GM12864 (cell line): Measurements from ENCODE around the gene FAM227B.
"Not testable (repeated sequence)": the region's sequence is repeated elsewhere in the genome, so short reads cannot be mapped to it uniquely, and the experiment has no call there.

Experiments used
- DNase-seq: peaks from one replicate; pipeline ENCODE4 v3.0.0-alpha.2; 2011; ENCODE audit warnings: low read depth
- H3K4me3 ChIP-seq: 2 replicates; pipeline ENCODE4 v1.5.1; 2011; ENCODE audit warnings: mild to moderate bottlenecking, low read depth, low read length, control low read depth
- CTCF ChIP-seq: IDR thresholded peaks from 2 replicates; pipeline ENCODE4 v1.5.1; 2011; ENCODE audit warnings: low read depth, mild to moderate bottlenecking, moderate library complexity, low read length, control low read depth, inconsistent platforms; ENCODE audit errors: missing control alignments

FAM227B gene

GRCh38 chr15:49619226-49619625 is 1.4 kb downstream of the FAM227B start:
- no peak for TF ChIP-seq CTCF
- DNase-seq, result no peak
- no peak overlapping the region for H3K4me3 ChIP-seq

DNA sequence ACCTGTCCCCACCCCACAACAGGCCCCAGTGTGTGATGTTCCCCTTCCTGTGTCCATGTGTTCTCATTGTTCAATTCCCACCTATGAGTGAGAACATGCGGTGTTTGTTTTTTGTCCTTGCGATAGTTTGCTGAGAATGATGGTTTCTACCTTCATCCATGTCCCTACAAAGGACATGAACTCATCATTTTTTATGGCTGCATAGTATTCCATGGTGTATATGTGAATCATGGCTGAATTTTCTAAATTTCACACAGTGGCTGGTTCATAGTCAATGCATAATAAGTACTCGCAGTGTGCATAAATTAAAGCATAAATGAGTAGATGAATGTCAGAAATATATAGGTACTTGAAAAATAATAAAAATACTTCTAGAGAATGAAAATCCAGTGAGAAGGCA is 8.4 kb downstream of the FAM227B start:
- H3K4me3 ChIP-seq, DNase-seq: not testable (repeated sequence)

DNA sequence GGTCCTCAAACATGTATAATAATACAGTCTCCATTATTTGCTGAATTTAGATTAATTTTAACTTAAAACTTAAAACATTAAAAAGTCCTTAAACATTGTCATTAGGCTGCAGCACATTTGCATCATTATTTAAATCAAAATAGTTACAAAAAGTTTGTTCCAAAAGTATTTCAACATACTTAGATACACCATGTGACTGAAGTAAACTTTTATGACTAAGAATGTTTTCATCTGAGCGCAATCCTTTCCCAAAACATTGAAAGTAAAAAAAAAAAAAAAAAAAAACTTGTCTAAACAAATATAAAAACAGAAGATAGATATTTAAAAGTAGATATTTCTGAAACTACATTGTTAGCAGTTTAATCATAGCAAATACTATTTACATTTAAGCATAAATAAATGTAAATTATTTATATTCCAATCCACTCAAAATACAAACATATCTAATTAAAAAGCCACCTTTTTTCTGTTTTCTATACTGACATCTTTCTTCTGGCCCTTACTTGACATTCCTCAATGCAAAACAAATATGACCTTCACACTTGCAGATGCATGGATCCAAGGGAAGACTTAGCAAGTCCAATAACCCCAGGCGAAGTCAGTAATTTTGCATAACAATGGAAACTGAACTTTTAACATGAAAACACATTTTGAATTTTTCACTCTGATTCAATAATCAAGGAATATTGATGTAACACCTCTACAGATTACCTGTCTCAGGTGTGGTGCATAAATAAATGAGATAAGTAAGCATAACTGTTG is 10.3 kb downstream of the FAM227B start:
- no peak overlapping the region for H3K4me3 ChIP-seq
- DNase-seq, result no peak
- TF ChIP-seq CTCF, result no peak

GRCh38 chr15:49606594-49606993 is 14.0 kb downstream of the FAM227B start:
- DNase-seq, result no peak
- no peak overlapping the region for H3K4me3 ChIP-seq
- no peak for TF ChIP-seq CTCF

GRCh38 chr15:49605588-49605987 is 15.0 kb downstream of the FAM227B start:
- no peak overlapping the region for H3K4me3 ChIP-seq
- DNase-seq, result no peak
- no peak for TF ChIP-seq CTCF

- no peak overlapping the region for H3K4me3 ChIP-seq
- DNase-seq, result no peak
- no peak for TF ChIP-seq CTCF
Measured at GRCh38 chr15:49604625-49605409, 15.8 kb downstream of the FAM227B start.

GRCh38 chr15:49592829-49593316 is 27.7 kb downstream of the FAM227B start:
- not testable (repeated sequence) for H3K4me3 ChIP-seq, DNase-seq

GRCh38 chr15:49589030-49589429 is 31.6 kb downstream of the FAM227B start:
- no peak overlapping the region for H3K4me3 ChIP-seq
- TF ChIP-seq CTCF, result no peak
- DNase-seq, result no peak
